NT2/D1 (cell line): ENCODE data around the gene KRT222.

ENCODE experiments used
- DNase-seq: peaks from one replicate; pipeline ENCODE4 v3.0.0-alpha.2; 2011; ENCODE audit warnings: low read depth, low spot score
- H3K27me3 ChIP-seq: 2 replicates; pipeline ENCODE4 v1.6.0; 2011; ENCODE audit warnings: mild to moderate bottlenecking; ENCODE audit not compliant: insufficient read length, insufficient read depth
- H3K36me3 ChIP-seq: 2 replicates; pipeline ENCODE4 v1.6.1; 2011; ENCODE audit warnings: mild to moderate bottlenecking, low read length, mixed read lengths; ENCODE audit not compliant: insufficient read depth, insufficient read length
- H3K4me1 ChIP-seq: 2 replicates; pipeline ENCODE4 v1.5.1; 2011; ENCODE audit not compliant: insufficient read depth, insufficient read length
- H3K4me3 ChIP-seq: 2 replicates; pipeline ENCODE4 v1.5.1; 2011; ENCODE audit warnings: low read depth; ENCODE audit not compliant: insufficient read length
- H3K9ac ChIP-seq: 2 replicates; pipeline ENCODE4 v1.6.0; 2011; ENCODE audit warnings: low read depth; ENCODE audit not compliant: insufficient read length
- H3K9me3 ChIP-seq: 2 replicates; pipeline ENCODE4 v1.5.1; 2011; ENCODE audit warnings: mild to moderate bottlenecking, low read length; ENCODE audit not compliant: insufficient read depth
- SUZ12 ChIP-seq: IDR thresholded peaks from 2 replicates; pipeline ENCODE4 v1.6.1; 2011; ENCODE audit not compliant: insufficient read length, insufficient read depth; ENCODE audit errors: extremely low read depth
- YY1 ChIP-seq: IDR thresholded peaks from 2 replicates; pipeline ENCODE4 v1.6.1; 2011; ENCODE audit not compliant: insufficient read length, insufficient read depth
- ZNF274 ChIP-seq: IDR thresholded peaks from 2 replicates; pipeline ENCODE4 v1.6.1; 2011; ENCODE audit warnings: mild to moderate bottlenecking, low read depth, low read length

The KRT222 gene

GRCh38 chr17:40651939-40652338 lies 13.0 kb downstream of the KRT222 start:
- no peak overlapping the region for H3K4me3 ChIP-seq
- no peaks in the 10 kb centered on the region for H3K36me3 ChIP-seq
- H3K27me3 ChIP-seq = no peaks in the 10 kb centered on the region
- H3K4me1 ChIP-seq = no peaks in the 10 kb centered on the region
- DNase-seq = no peak
- no peak overlapping the region for H3K9ac ChIP-seq
- no peaks in the 10 kb centered on the region for H3K9me3 ChIP-seq
- TF ChIP-seq SUZ12 (no peak), ZNF274 (no peak), YY1 (no peak)

GRCh38 chr17:40648384-40648968 lies 16.5 kb downstream of the KRT222 start:
- no peak for TF ChIP-seq SUZ12
- no peak for TF ChIP-seq YY1
- no peak for TF ChIP-seq ZNF274
- Histone ChIP-seq H3K4me3 (peak overlapping the region; percentile 94), H3K36me3 (peaks cover 26% of the 10 kb centered on the region), H3K9ac (peak overlapping the region; percentile 99), H3K9me3 (no peaks in the 10 kb centered on the region), H3K27me3 (no peaks in the 10 kb centered on the region), H3K4me1 (no peaks in the 10 kb centered on the region)
- DNase-seq = no peak

GRCh38 chr17:40647624-40648383 lies 17.2 kb downstream of the KRT222 start, which contains the start of gene SMARCE1:
SMARCE1 (minus strand) TSS chr17:40647818; CDS start chr17:40645802, 2,016 bp downstream.
- peaks cover 32% of the 10 kb centered on the region for H3K36me3 ChIP-seq
- H3K4me1 ChIP-seq = no peaks in the 10 kb centered on the region
- TF ChIP-seq YY1 = no peak
- no peak for TF ChIP-seq SUZ12
- no peak for TF ChIP-seq ZNF274
- peak within 1 kb of the TSS; percentile 94 for H3K4me3 ChIP-seq
- DNase-seq = peak; percentile 42
- H3K27me3 ChIP-seq = no peaks in the 10 kb centered on the region
- no peaks in the 10 kb centered on the region for H3K9me3 ChIP-seq
- peak within 1 kb of the TSS; percentile 99 for H3K9ac ChIP-seq

- DNase-seq = no peak
- Histone ChIP-seq H3K4me1 (no peaks in the 10 kb centered on the region), H3K27me3 (no peaks in the 10 kb centered on the region), H3K4me3 (peak overlapping the region; percentile 94), H3K36me3 (peaks cover 40% of the 10 kb centered on the region), H3K9ac (peak overlapping the region; percentile 99), H3K9me3 (no peaks in the 10 kb centered on the region)
- TF ChIP-seq SUZ12 (no peak), ZNF274 (no peak), YY1 (no peak)
These were observed 18.0 kb downstream of the KRT222 start for GRCh38 chr17:40646791-40647623.

GRCh38 chr17:40645943-40646342 lies 19.0 kb downstream of the KRT222 start:
- TF ChIP-seq SUZ12 (no peak), YY1 (no peak), ZNF274 (no peak)
- no peak overlapping the region for H3K4me3 ChIP-seq
- no peaks in the 10 kb centered on the region for H3K9me3 ChIP-seq
- no peak overlapping the region for H3K9ac ChIP-seq
- no peaks in the 10 kb centered on the region for H3K27me3 ChIP-seq
- peaks cover 51% of the 10 kb centered on the region for H3K36me3 ChIP-seq
- no peaks in the 10 kb centered on the region for H3K4me1 ChIP-seq
- no peak for DNase-seq

- Histone ChIP-seq H3K27me3 (no peaks in the 10 kb centered on the region), H3K4me3 (no peak overlapping the region), H3K36me3 (peaks cover 57% of the 10 kb centered on the region), H3K9me3 (no peaks in the 10 kb centered on the region), H3K9ac (no peak overlapping the region), H3K4me1 (no peaks in the 10 kb centered on the region)
- DNase-seq = no peak
- no peak for TF ChIP-seq SUZ12
- TF ChIP-seq ZNF274 = no peak
- no peak for TF ChIP-seq YY1
These were observed 19.7 kb downstream of the KRT222 start for GRCh38 chr17:40645291-40645690.

- no peak overlapping the region for H3K9ac ChIP-seq
- no peaks in the 10 kb centered on the region for H3K4me1 ChIP-seq
- H3K4me3 ChIP-seq = no peak overlapping the region
- H3K27me3 ChIP-seq = no peaks in the 10 kb centered on the region
- no peak for TF ChIP-seq SUZ12
- no peaks in the 10 kb centered on the region for H3K9me3 ChIP-seq
- H3K36me3 ChIP-seq = peaks cover 90% of the 10 kb centered on the region
- DNase-seq = no peak
These were observed 27.0 kb downstream of the KRT222 start for GRCh38 chr17:40637931-40638330.
